Ascending aorta (tissue), 2 donors: Measurements from ENCODE around the gene ARL6IP1. TPM values are rescaled to one million over a fixed set of nuclear protein-coding genes. Genes with fewer than 3 reads are reported as not detected.

Experiments used
- DNase-seq, 2 donors: peaks; one replicate each; pipeline ENCODE4 v3.0.0-alpha.2; 2019; ENCODE audit warnings: low spot score in 2 of 2
- H3K27ac ChIP-seq, 2 donors: fragments of 200-600 bp; sonication (generic); one replicate each; pipeline ENCODE4 v1.5.1; 2016 to 2017; ENCODE audit warnings: mild to moderate bottlenecking in 1 of 2
- H3K27me3 ChIP-seq: fragments of 200-600 bp; sonication (generic); one replicate; pipeline ENCODE4 v1.5.1; 2017
- H3K36me3 ChIP-seq, 2 donors: fragments of 200-600 bp; sonication (generic); one replicate each; pipeline ENCODE4 v1.5.1; 2016
- H3K4me1 ChIP-seq, 2 donors: fragments of 200-600 bp; sonication (generic); one replicate each; pipeline ENCODE4 v1.5.1; 2016 to 2017; ENCODE audit warnings: mild to moderate bottlenecking in 1 of 2
- H3K4me3 ChIP-seq, 2 donors: fragments of 200-600 bp; sonication (generic); one replicate each; pipeline ENCODE4 v1.5.1; 2016 to 2017; ENCODE audit warnings: mild to moderate bottlenecking in 1 of 2
- H3K9me3 ChIP-seq, 2 donors: fragments of 200-600 bp; sonication (generic); one replicate each; pipeline ENCODE4 v1.5.1; 2016
- intact Hi-C: fragments of 100-400 bp; cut with DNase I; formaldehyde crosslinking; loops from one replicate; pipeline ENCODE4 v1.15.1; 2023
- total RNA-seq: library from RNA; depleted of rRNA; stranded (reverse); fragments of >200 nt; gene quantifications from one replicate; pipeline ENCODE4 v1.1.0, GENCODE V29; 2016
- TF ChIP-seq, protein P1 (sequence below), 3 experiments: fragments of 200-600 bp in 2 of 3; fragments of 450-650 bp in 1 of 3; sonication (generic) in 2 of 3; IDR thresholded peaks; one replicate each; pipeline ENCODE4 v1.5.1; 2016 to 2019; ENCODE audit warnings: antibody characterized with exemption in 3 of 3, mild to moderate bottlenecking in 1 of 3, moderate library complexity in 1 of 3

The ARL6IP1 gene
- total RNA-seq, 1 donor from 2014 or later: 71.6 TPM

DNA sequence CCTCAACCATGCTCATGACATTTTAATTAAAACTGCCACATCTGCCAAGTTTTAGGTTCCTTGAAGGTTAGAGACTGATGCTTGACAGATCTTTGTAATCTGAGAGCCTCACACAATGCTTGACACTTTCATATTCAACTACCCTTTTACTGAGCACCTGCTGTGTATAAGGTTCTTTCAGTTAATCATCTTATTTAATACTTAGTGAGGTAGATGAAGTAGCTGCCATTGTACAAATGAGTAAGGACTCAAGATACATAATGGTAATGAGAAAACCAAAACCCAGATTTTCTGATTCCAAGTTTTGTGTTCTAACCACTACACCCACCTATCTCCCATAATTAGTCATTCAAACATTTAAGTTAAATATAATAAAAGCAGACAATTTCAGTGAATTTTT lies 35.4 kb upstream of the ARL6IP1 start:
- Histone ChIP-seq H3K9me3 (no peaks in the 10 kb centered on the region), H3K27me3 (no peaks in the 10 kb centered on the region), H3K27ac (no peak overlapping the region), H3K4me3 (no peak overlapping the region), H3K4me1 (no peaks in the 10 kb centered on the region), H3K36me3 (peaks cover 86 to 92% of the 10 kb centered on the region in 2 donors)
- TF ChIP-seq, protein P1, sequence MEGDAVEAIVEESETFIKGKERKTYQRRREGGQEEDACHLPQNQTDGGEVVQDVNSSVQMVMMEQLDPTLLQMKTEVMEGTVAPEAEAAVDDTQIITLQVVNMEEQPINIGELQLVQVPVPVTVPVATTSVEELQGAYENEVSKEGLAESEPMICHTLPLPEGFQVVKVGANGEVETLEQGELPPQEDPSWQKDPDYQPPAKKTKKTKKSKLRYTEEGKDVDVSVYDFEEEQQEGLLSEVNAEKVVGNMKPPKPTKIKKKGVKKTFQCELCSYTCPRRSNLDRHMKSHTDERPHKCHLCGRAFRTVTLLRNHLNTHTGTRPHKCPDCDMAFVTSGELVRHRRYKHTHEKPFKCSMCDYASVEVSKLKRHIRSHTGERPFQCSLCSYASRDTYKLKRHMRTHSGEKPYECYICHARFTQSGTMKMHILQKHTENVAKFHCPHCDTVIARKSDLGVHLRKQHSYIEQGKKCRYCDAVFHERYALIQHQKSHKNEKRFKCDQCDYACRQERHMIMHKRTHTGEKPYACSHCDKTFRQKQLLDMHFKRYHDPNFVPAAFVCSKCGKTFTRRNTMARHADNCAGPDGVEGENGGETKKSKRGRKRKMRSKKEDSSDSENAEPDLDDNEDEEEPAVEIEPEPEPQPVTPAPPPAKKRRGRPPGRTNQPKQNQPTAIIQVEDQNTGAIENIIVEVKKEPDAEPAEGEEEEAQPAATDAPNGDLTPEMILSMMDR (IDR thresholded peaks at IDR 0.05): no peak
- no peak for DNase-seq
- intact Hi-C loops: no loop called here

DNA sequence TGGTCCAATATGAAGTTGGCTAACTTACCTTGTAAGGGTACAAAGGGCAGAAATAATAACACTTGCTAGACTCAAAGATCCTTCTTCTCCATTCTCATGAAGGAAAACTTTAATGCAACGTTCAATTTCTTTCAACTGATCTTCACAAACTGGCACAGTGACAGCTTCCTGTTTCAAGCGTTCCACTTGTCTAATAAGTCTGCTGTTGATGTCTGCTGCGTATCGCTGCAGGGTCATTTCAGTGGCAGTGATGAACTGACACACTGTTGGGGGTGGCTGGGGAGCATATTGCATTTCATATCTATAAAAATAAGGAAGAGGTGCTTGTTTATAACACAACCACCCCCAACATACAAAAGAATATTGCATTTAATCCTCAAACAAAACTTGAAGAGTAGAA lies 33.5 kb upstream of the ARL6IP1 start:
- Histone ChIP-seq H3K27me3 (no peaks in the 10 kb centered on the region), H3K36me3 (peaks cover 92 to 96% of the 10 kb centered on the region in 2 donors), H3K27ac (no peak overlapping the region), H3K4me3 (no peak overlapping the region), H3K4me1 (no peaks in the 10 kb centered on the region), H3K9me3 (no peaks in the 10 kb centered on the region)
- no peak for DNase-seq
- intact Hi-C loops: no loop called here
- TF ChIP-seq, protein P1 (IDR thresholded peaks at IDR 0.05): no peak

DNA sequence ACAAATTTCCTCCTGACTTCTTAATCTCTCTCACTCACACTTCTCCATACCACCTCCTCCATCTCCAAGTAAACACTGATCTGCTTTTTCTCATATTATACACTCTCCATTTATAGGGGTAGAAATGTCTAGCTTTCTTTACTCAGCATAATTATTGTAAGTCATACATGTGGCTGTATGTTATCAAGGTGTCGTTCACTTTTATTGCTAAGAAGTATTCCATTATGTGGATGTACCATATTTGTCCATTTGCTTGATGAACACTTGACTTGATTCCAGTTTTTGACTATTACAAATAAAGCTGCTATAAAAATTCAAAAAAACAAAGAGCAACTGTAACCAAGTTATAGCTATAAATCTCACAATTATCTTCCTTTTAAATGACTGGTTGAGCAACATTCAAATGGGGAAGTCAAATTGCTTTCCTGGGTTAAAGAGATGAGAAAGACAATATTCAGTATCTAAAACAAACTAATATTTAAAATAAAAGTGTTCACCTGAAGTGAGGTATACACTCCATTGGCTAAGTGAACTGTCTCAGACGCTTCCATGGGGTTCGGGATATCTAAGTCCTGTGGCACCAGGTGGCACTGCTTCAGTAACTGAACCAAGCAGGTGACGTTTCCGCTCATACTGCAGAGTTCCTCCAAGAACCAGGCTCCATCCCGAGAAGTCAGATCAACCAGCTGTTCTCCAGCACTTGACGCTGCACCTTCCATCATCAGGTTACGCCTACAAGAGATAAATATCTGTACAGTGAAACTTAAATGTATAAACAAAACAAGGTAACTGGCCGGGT lies 32.6 kb upstream of the ARL6IP1 start:
- Histone ChIP-seq H3K9me3 (no peaks in the 10 kb centered on the region), H3K4me3 (no peak overlapping the region), H3K36me3 (peaks cover 92 to 97% of the 10 kb centered on the region in 2 donors), H3K27me3 (no peaks in the 10 kb centered on the region), H3K27ac (no peak overlapping the region), H3K4me1 (no peaks in the 10 kb centered on the region)
- TF ChIP-seq, protein P1 (IDR thresholded peaks at IDR 0.05): no peak
- intact Hi-C loops: no loop called here
- DNase-seq: no peak

DNA sequence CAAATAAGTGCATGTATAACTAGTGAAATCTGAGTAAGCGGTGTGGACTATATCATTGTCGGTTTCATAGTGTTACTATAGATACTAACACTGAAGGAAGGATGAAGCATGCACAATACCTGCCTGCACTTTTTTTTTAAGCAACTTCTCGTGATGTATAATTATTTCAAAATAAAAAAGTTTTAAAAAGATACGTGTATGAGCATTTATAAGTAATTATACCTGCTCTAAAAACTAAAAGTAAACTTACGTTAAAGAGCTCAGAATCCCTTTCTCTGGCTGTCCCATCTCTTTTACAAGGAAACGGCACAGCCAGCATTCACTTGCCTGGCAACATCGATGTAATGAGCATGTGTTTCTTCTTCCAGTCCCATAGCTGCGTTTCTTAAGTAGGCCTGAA lies 31.3 kb upstream of the ARL6IP1 start:
- Histone ChIP-seq H3K4me1 (no peaks in the 10 kb centered on the region), H3K36me3 (peaks cover 90 to 98% of the 10 kb centered on the region in 2 donors), H3K27me3 (no peaks in the 10 kb centered on the region), H3K27ac (no peak overlapping the region), H3K4me3 (no peak overlapping the region), H3K9me3 (no peaks in the 10 kb centered on the region)
- intact Hi-C loops: no loop called here
- TF ChIP-seq, protein P1 (IDR thresholded peaks at IDR 0.05): no peak
- no peak for DNase-seq

DNA sequence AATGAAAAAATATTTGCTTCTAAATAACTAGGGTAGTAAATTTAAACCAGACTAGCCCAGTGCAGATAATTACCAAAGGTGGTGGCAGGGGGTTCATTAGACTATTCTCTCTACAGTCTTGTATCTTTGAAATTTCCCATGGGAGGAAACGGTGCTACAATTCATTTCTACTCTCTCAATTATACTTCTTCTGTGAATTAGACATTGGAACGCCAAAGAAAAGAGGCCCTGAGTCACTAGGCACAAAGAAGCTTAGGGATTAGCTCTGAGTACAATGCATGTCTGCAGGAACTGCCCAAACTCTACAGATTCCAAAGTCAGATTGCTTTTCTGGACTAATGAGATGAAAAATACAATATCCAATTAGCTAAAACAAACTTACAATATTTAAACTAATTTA lies 30.7 kb upstream of the ARL6IP1 start:
- Histone ChIP-seq H3K36me3 (peaks cover 88 to 95% of the 10 kb centered on the region in 2 donors), H3K4me1 (no peaks in the 10 kb centered on the region), H3K4me3 (no peak overlapping the region), H3K27ac (no peak overlapping the region), H3K9me3 (no peaks in the 10 kb centered on the region), H3K27me3 (no peaks in the 10 kb centered on the region)
- TF ChIP-seq, protein P1 (IDR thresholded peaks at IDR 0.05): no peak
- DNase-seq: no peak
- intact Hi-C loops: no loop called here
